Fibroblast of lung (primary cell): ENCODE results near the gene SPINK5. TPM values are rescaled to one million over a fixed set of nuclear protein-coding genes. Genes with fewer than 3 reads are reported as not detected.

ENCODE experiments used
- DNase-seq, 2 donors: peaks; one replicate each; pipeline versions ENCODE4 v3.0.0 to v3.0.0-alpha.2; 2010; ENCODE audit warnings: low read depth in 2 of 2
- H2AFZ ChIP-seq: 2 replicates; pipeline ENCODE4 v1.5.1; 2012; ENCODE audit warnings: low read length, control low read depth, inconsistent platforms
- H3K27ac ChIP-seq: 2 replicates; pipeline ENCODE4 v1.5.1; 2011; ENCODE audit warnings: low read length, control low read depth; ENCODE audit not compliant: insufficient read depth
- H3K27me3 ChIP-seq: 2 replicates; pipeline ENCODE4 v1.5.1; 2011; ENCODE audit warnings: mild to moderate bottlenecking, low read length; ENCODE audit not compliant: control insufficient read depth, insufficient read depth
- H3K36me3 ChIP-seq: 2 replicates; pipeline ENCODE4 v1.5.1; 2011; ENCODE audit warnings: low read length; ENCODE audit not compliant: control insufficient read depth, insufficient read depth
- H3K4me1 ChIP-seq: 2 replicates; pipeline ENCODE4 v1.5.1; 2011; ENCODE audit warnings: low read length; ENCODE audit not compliant: control insufficient read depth, insufficient read depth; ENCODE audit errors: extremely low read depth
- H3K4me2 ChIP-seq: 2 replicates; pipeline ENCODE4 v1.5.1; 2011; ENCODE audit warnings: low read length, control low read depth; ENCODE audit not compliant: insufficient read depth; ENCODE audit errors: extremely low read depth
- H3K4me3 ChIP-seq, 4 experiments: fragments of 200-600 bp in 1 of 4; sonication (generic) in 1 of 4; replicated peaks in 1 of 4; 2 replicates each; pipeline ENCODE4 v1.5.1; 2011 to 2016; ENCODE audit warnings: low read length in 4 of 4, low read depth in 3 of 4, mild to moderate bottlenecking in 3 of 4, control low read depth in 2 of 4, inconsistent platforms in 1 of 4, mixed read lengths in 1 of 4; ENCODE audit not compliant: insufficient read depth in 1 of 4; ENCODE audit errors: control extremely low read depth in 1 of 4
- H3K79me2 ChIP-seq: 2 replicates; pipeline ENCODE4 v1.5.1; 2012; ENCODE audit warnings: mild to moderate bottlenecking, low read length, inconsistent platforms; ENCODE audit not compliant: control insufficient read depth, insufficient read depth
- H3K9ac ChIP-seq: 2 replicates; pipeline ENCODE4 v1.5.1; 2011; ENCODE audit warnings: mild to moderate bottlenecking, low read length, control low read depth; ENCODE audit not compliant: insufficient read depth
- H3K9me3 ChIP-seq: 2 replicates; pipeline ENCODE4 v1.5.1; 2012; ENCODE audit warnings: low read depth, low read length; ENCODE audit not compliant: control insufficient read depth, insufficient read depth
- H4K20me1 ChIP-seq: 2 replicates; pipeline ENCODE4 v1.5.1; 2011; ENCODE audit warnings: low read length; ENCODE audit not compliant: control insufficient read depth, insufficient read depth; ENCODE audit errors: extremely low read depth
- CTCF ChIP-seq, 2 donors: IDR thresholded peaks in 1 of 2; conservative IDR thresholded peaks in 1 of 2; 1 replicate in 1 of 2; 2 replicates in 1 of 2; pipeline ENCODE4 v1.5.1; 2011 to 2012; ENCODE audit warnings: low read length in 2 of 2, control low read depth in 1 of 2, inconsistent platforms in 1 of 2, low read depth in 1 of 2, mild to moderate bottlenecking in 1 of 2
- EZH2 ChIP-seq: IDR thresholded peaks from 2 replicates; pipeline ENCODE4 v1.5.1; 2012; ENCODE audit warnings: low read length, control low read depth, mild to moderate bottlenecking; ENCODE audit errors: missing control alignments
- polyA plus RNA-seq, 2 donors: library from polyadenylated mRNA; depleted of rRNA in 1 of 2; stranded (reverse) in 1 of 2; unstranded in 1 of 2; fragments of >200 nt; gene quantifications; 2 replicates each; pipeline ENCODE4 v1.2.1, GENCODE V29; 2011 to 2012; ENCODE audit warnings: missing spikeins in 1 of 2
- total RNA-seq: library from RNA; depleted of rRNA; stranded (reverse); fragments of >200 nt; gene quantifications from 2 replicates; pipeline ENCODE4 v1.2.1, GENCODE V29; 2014

SPINK5 gene
- total and polyA plus RNA-seq, 2 donors (not counting 1 experiment from before 2014, with no cell fraction given), result not detected

- H3K4me1 ChIP-seq, result no peaks in the 10 kb centered on the region
- no peaks in the 10 kb centered on the region for H3K27me3 ChIP-seq
- H3K27ac ChIP-seq, result no peak overlapping the region
- H3K4me3 ChIP-seq, result no peak overlapping the region
- H3K9ac ChIP-seq, result no peak overlapping the region
- H2AFZ ChIP-seq, result no peak overlapping the region
- no peak for DNase-seq
- no peaks in the 10 kb centered on the region for H3K36me3 ChIP-seq
- H3K9me3 ChIP-seq, result no peaks in the 10 kb centered on the region
- no peak for TF ChIP-seq CTCF (conservative IDR thresholded peaks at IDR 0.05 in 1 of 2, IDR thresholded peaks at IDR 0.05 in 1 of 2; ENCODE audit: low read depth in 1 of 2, low read length in 2 of 2)
- no peak for TF ChIP-seq EZH2
- H4K20me1 ChIP-seq, result no peaks in the 10 kb centered on the region
- H3K79me2 ChIP-seq, result no peaks in the 10 kb centered on the region
- H3K4me2 ChIP-seq, result no peak overlapping the region
Observed at GRCh38 chr5:148027505-148027904, 36.3 kb upstream of the SPINK5 start.

- Histone ChIP-seq H3K79me2 (no peaks in the 10 kb centered on the region), H3K36me3 (no peaks in the 10 kb centered on the region), H3K4me1 (no peaks in the 10 kb centered on the region), H3K9ac (no peak overlapping the region), H3K9me3 (no peaks in the 10 kb centered on the region), H2AFZ (no peak overlapping the region), H4K20me1 (no peaks in the 10 kb centered on the region), H3K4me2 (no peak overlapping the region), H3K27ac (no peak overlapping the region), H3K27me3 (no peaks in the 10 kb centered on the region), H3K4me3 (no peak overlapping the region)
- DNase-seq, result no peak
- no peak for TF ChIP-seq EZH2
- no peak for TF ChIP-seq CTCF (conservative IDR thresholded peaks at IDR 0.05 in 1 of 2, IDR thresholded peaks at IDR 0.05 in 1 of 2; ENCODE audit: low read depth in 1 of 2, low read length in 2 of 2)
Observed at GRCh38 chr5:148029131-148029530, 34.6 kb upstream of the SPINK5 start.

- H3K9ac ChIP-seq, result no peak overlapping the region
- TF ChIP-seq EZH2 (no peak), CTCF (conservative IDR thresholded peaks at IDR 0.05 in 1 of 2, IDR thresholded peaks at IDR 0.05 in 1 of 2; ENCODE audit: low read depth in 1 of 2, low read length in 2 of 2) (no peak)
- H4K20me1 ChIP-seq, result no peaks in the 10 kb centered on the region
Observed at GRCh38 chr5:148033134-148033533, 30.6 kb upstream of the SPINK5 start.

More at GRCh38 chr5:148033134-148033533, 30.6 kb upstream of the SPINK5 start:
- Histone ChIP-seq H3K4me1 (no peaks in the 10 kb centered on the region), H2AFZ (no peak overlapping the region), H3K36me3 (no peaks in the 10 kb centered on the region), H3K4me2 (no peak overlapping the region), H3K79me2 (no peaks in the 10 kb centered on the region), H3K9me3 (no peaks in the 10 kb centered on the region), H3K4me3 (no peak overlapping the region), H3K27me3 (no peaks in the 10 kb centered on the region), H3K27ac (no peak overlapping the region)
- DNase-seq, result no peak
